Measurements from ENCODE around the gene STOX2.
A peak's percentile ranks its signal among the peaks of the same experiment; 100 is the strongest.

STOX2 gene

GRCh38 chr4:184003433-184003832, 98.3 kb downstream of the STOX2 start:
- no peak for ATAC-seq (ENCODE audit: low read depth)
- Histone ChIP-seq H3K27me3 (ENCODE audit: insufficient read depth, poor library complexity, severe bottlenecking) (no peaks in the 10 kb centered on the region), H3K4me3 (ENCODE audit: severe bottlenecking) (no peak overlapping the region), H3K27ac (ENCODE audit: poor library complexity, severe bottlenecking) (no peak overlapping the region), H3K4me1 (ENCODE audit: insufficient read depth, poor library complexity, severe bottlenecking) (no peaks in the 10 kb centered on the region), H3K36me3 (ENCODE audit: low read depth) (no peaks in the 10 kb centered on the region), H3K9me3 (ENCODE audit: severe bottlenecking) (no peaks in the 10 kb centered on the region)
- no peak for DNase-seq (ENCODE audit: low spot score)
- TF ChIP-seq CTCF (IDR thresholded peaks at IDR 0.05; ENCODE audit: poor library complexity, severe bottlenecking) = no peak

GRCh38 chr4:184007891-184008290, 102.8 kb downstream of the STOX2 start:
- Histone ChIP-seq H3K9me3 (ENCODE audit: severe bottlenecking) (no peaks in the 10 kb centered on the region), H3K4me3 (ENCODE audit: severe bottlenecking) (no peak overlapping the region), H3K36me3 (ENCODE audit: low read depth) (no peaks in the 10 kb centered on the region), H3K27ac (ENCODE audit: poor library complexity, severe bottlenecking) (no peak overlapping the region), H3K27me3 (ENCODE audit: insufficient read depth, poor library complexity, severe bottlenecking) (no peaks in the 10 kb centered on the region), H3K4me1 (ENCODE audit: insufficient read depth, poor library complexity, severe bottlenecking) (no peaks in the 10 kb centered on the region)
- no peak for DNase-seq (ENCODE audit: low spot score)
- ATAC-seq (ENCODE audit: low read depth) = peak; percentile 46; the same call in 2 of the 3 replicates
- no peak for TF ChIP-seq CTCF (IDR thresholded peaks at IDR 0.05; ENCODE audit: poor library complexity, severe bottlenecking)

GRCh38 chr4:184010696-184011095, 105.6 kb downstream of the STOX2 start:
- TF ChIP-seq CTCF (IDR thresholded peaks at IDR 0.05; ENCODE audit: poor library complexity, severe bottlenecking) = no peak
- no peaks in the 10 kb centered on the region for H3K9me3 ChIP-seq (ENCODE audit: severe bottlenecking)
- no peak for ATAC-seq (ENCODE audit: low read depth)
- no peak overlapping the region for H3K4me3 ChIP-seq (ENCODE audit: severe bottlenecking)
- no peak overlapping the region for H3K27ac ChIP-seq (ENCODE audit: poor library complexity, severe bottlenecking)
- H3K27me3 ChIP-seq (ENCODE audit: insufficient read depth, poor library complexity, severe bottlenecking) = no peaks in the 10 kb centered on the region
- H3K4me1 ChIP-seq (ENCODE audit: insufficient read depth, poor library complexity, severe bottlenecking) = no peaks in the 10 kb centered on the region
- DNase-seq (ENCODE audit: low spot score) = no peak
- no peaks in the 10 kb centered on the region for H3K36me3 ChIP-seq (ENCODE audit: low read depth)

- H3K9me3 ChIP-seq (ENCODE audit: severe bottlenecking) = no peaks in the 10 kb centered on the region
- no peaks in the 10 kb centered on the region for H3K36me3 ChIP-seq (ENCODE audit: low read depth)
- H3K4me1 ChIP-seq (ENCODE audit: insufficient read depth, poor library complexity, severe bottlenecking) = no peaks in the 10 kb centered on the region
- H3K27ac ChIP-seq (ENCODE audit: poor library complexity, severe bottlenecking) = no peak overlapping the region
- H3K4me3 ChIP-seq (ENCODE audit: severe bottlenecking) = no peak overlapping the region
- ATAC-seq (ENCODE audit: low read depth) (no peak), DNase-seq (ENCODE audit: low spot score) (no peak)
- no peak for TF ChIP-seq CTCF (IDR thresholded peaks at IDR 0.05; ENCODE audit: poor library complexity, severe bottlenecking)
- no peaks in the 10 kb centered on the region for H3K27me3 ChIP-seq (ENCODE audit: insufficient read depth, poor library complexity, severe bottlenecking)
These were observed 106.8 kb downstream of the STOX2 start for GRCh38 chr4:184011826-184012380.

GRCh38 chr4:184012937-184013336, 107.8 kb downstream of the STOX2 start:
- no peak for TF ChIP-seq CTCF (IDR thresholded peaks at IDR 0.05; ENCODE audit: poor library complexity, severe bottlenecking)
- ATAC-seq (ENCODE audit: low read depth) = no peak
- Histone ChIP-seq H3K27me3 (ENCODE audit: insufficient read depth, poor library complexity, severe bottlenecking) (no peaks in the 10 kb centered on the region), H3K4me1 (ENCODE audit: insufficient read depth, poor library complexity, severe bottlenecking) (no peaks in the 10 kb centered on the region), H3K36me3 (ENCODE audit: low read depth) (no peaks in the 10 kb centered on the region), H3K9me3 (ENCODE audit: severe bottlenecking) (no peaks in the 10 kb centered on the region), H3K4me3 (ENCODE audit: severe bottlenecking) (no peak overlapping the region), H3K27ac (ENCODE audit: poor library complexity, severe bottlenecking) (no peak overlapping the region)
- no peak for DNase-seq (ENCODE audit: low spot score)
